Measurements from ENCODE around the gene MIS12. TPM values are rescaled to one million over a fixed set of nuclear protein-coding genes. Genes with fewer than 3 reads are reported as not detected.
A peak's percentile ranks its signal among the peaks of the same experiment; 100 is the strongest.

Gene MIS12
- total RNA-seq, 1 donor from 2014 or later = 28.1 TPM

DNA sequence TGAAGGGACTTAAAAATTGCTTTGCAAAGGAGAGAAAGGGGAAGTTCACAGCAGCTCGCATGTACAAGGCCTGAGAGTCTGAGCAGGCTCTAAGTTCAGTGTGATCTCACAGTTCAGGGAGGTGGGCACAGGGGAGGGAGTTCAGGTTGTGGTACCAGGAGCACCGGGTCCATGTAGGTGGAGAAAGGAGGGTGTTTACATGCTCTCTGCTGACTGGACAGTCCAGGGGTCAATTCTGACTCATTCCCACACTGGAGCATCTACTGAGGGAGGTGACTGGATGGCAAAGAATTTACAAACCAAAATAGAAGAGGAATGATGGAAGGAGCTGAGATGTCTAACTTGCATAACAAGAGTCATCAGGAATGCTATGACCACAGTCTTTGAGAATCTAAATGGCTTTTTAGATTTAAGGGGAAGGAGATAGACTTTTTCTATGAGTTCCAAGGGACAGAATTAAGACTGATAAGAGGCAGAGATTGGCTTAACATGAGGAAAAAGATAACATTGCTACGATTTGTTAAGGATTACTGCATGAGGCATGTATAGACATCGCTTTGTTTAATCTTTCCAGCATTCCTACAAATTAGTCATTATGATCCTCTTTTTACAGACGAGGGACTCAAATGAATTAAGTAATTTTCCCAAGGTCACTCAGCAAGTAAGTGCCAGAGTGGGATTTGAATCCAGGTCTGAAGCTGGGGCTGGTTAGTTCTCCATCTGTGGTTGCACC lies 29.9 kb downstream of the MIS12 start:
- no peak overlapping the region for H3K4me3 Mint-ChIP-seq
- H3K36me3 Mint-ChIP-seq = no peaks in the 10 kb centered on the region
- H3K4me1 Mint-ChIP-seq (ENCODE audit: unreplicated experiment) = no peaks in the 10 kb centered on the region
- peaks cover 5% of the 10 kb centered on the region for H3K9me3 Mint-ChIP-seq
- peaks cover 24% of the 10 kb centered on the region for H3K27me3 Mint-ChIP-seq
- no peak for DNase-seq (ENCODE audit: extremely low spot score, unreplicated experiment)
- TF ChIP-seq, protein P1, sequence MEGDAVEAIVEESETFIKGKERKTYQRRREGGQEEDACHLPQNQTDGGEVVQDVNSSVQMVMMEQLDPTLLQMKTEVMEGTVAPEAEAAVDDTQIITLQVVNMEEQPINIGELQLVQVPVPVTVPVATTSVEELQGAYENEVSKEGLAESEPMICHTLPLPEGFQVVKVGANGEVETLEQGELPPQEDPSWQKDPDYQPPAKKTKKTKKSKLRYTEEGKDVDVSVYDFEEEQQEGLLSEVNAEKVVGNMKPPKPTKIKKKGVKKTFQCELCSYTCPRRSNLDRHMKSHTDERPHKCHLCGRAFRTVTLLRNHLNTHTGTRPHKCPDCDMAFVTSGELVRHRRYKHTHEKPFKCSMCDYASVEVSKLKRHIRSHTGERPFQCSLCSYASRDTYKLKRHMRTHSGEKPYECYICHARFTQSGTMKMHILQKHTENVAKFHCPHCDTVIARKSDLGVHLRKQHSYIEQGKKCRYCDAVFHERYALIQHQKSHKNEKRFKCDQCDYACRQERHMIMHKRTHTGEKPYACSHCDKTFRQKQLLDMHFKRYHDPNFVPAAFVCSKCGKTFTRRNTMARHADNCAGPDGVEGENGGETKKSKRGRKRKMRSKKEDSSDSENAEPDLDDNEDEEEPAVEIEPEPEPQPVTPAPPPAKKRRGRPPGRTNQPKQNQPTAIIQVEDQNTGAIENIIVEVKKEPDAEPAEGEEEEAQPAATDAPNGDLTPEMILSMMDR (conservative IDR thresholded peaks at IDR 0.05) = no peak
- no peak overlapping the region for H3K27ac Mint-ChIP-seq

DNA sequence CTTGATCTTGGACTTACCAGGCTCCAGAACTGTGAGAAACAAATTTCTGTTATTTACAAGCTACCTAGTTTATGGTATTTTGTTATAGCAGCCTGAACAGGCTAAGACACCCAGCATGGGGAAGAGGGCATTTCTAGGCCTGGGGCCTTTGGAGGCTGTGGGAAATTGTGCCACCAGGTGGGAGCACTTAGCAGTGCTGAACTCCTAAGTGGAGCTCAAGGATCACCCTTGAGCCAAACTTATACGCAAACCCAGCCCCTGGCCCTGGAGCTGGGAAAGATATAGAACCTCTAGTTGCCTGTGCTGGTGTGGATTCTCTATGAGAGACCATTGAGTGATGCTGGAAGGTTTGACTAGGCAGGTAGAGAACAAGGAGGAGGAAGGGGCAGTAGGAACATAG lies 36.1 kb downstream of the MIS12 start:
- H3K27ac Mint-ChIP-seq = no peak overlapping the region
- peaks cover 8% of the 10 kb centered on the region for H3K27me3 Mint-ChIP-seq
- TF ChIP-seq, protein P1 (conservative IDR thresholded peaks at IDR 0.05) = no peak
- no peak for DNase-seq (ENCODE audit: extremely low spot score, unreplicated experiment)
- H3K36me3 Mint-ChIP-seq = no peaks in the 10 kb centered on the region
- peaks cover 15% of the 10 kb centered on the region for H3K4me1 Mint-ChIP-seq (ENCODE audit: unreplicated experiment)
- H3K4me3 Mint-ChIP-seq = no peak overlapping the region
- H3K9me3 Mint-ChIP-seq = no peaks in the 10 kb centered on the region

DNA sequence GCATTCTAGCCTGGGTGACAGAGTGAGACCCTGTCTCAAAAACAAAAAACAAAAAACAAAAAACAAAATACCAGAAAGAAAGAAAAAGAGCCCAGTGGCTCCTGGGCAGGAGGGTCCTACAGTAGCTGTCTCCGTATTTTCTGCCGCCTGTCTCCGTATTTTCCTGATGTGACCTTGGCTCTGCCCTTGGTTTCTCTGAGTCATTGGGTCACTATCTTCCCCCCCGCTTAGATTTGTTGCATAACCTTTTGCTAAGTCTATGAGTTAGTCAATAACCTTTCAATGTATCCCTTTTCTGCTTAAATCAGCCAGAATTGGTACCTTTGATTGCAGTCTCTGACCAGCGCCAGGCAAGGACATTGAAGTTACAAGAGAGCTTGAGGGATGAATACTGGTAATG lies 36.9 kb downstream of the MIS12 start:
- Mint-ChIP-seq H3K36me3 (no peaks in the 10 kb centered on the region), H3K27me3 (peaks cover under 1% of the 10 kb centered on the region), H3K4me3 (no peak overlapping the region), H3K4me1 (ENCODE audit: unreplicated experiment) (peaks cover 16% of the 10 kb centered on the region), H3K27ac (no peak overlapping the region), H3K9me3 (no peaks in the 10 kb centered on the region)
- TF ChIP-seq, protein P1 (conservative IDR thresholded peaks at IDR 0.05) = no peak
- no peak for DNase-seq (ENCODE audit: extremely low spot score, unreplicated experiment)

DNA sequence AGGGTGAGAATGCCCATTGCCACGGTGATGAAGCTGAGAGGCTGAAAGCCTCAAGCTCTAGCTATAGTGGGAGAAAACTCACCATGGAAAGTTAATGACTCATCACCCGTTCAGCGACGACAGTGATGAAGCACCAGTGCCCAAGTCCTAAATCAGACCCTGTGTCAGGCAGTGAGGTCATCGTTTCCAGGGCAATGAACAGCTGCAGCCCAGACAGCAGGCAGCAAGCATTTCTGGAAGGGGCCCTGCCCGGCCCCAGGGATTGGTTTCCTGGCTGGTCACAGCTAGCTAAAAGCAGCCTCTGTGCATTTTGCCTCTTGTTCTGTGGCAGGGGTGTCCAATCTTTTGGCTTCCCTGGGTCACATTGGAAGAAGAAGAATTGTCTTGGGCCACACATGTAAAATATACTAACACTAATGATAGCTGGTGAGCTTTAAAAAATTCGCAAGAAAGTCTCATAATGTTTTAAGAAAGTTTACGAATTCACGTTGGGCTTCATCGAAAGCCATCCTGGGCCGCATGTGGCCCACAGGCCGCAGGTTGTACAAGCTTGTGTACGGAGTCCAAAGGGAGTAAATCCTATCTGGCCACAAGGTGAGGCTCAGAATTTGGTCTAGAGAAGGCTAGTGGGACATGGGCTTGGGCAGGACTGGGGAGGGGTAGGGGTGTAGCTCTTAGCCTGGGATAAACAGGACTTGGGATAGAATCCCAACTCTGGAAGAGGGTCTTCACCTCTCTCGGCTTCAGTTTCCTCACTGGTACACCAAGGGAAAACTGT lies 40.6 kb downstream of the MIS12 start:
- TF ChIP-seq, protein P1 (conservative IDR thresholded peaks at IDR 0.05) = no peak
- DNase-seq (ENCODE audit: extremely low spot score, unreplicated experiment) = no peak
- H3K4me3 Mint-ChIP-seq = no peak overlapping the region
- H3K27ac Mint-ChIP-seq = peak overlapping the region; percentile 85
- H3K27me3 Mint-ChIP-seq = no peaks in the 10 kb centered on the region
- no peaks in the 10 kb centered on the region for H3K36me3 Mint-ChIP-seq
- H3K9me3 Mint-ChIP-seq = no peaks in the 10 kb centered on the region
- peaks cover 16% of the 10 kb centered on the region for H3K4me1 Mint-ChIP-seq (ENCODE audit: unreplicated experiment)

DNA sequence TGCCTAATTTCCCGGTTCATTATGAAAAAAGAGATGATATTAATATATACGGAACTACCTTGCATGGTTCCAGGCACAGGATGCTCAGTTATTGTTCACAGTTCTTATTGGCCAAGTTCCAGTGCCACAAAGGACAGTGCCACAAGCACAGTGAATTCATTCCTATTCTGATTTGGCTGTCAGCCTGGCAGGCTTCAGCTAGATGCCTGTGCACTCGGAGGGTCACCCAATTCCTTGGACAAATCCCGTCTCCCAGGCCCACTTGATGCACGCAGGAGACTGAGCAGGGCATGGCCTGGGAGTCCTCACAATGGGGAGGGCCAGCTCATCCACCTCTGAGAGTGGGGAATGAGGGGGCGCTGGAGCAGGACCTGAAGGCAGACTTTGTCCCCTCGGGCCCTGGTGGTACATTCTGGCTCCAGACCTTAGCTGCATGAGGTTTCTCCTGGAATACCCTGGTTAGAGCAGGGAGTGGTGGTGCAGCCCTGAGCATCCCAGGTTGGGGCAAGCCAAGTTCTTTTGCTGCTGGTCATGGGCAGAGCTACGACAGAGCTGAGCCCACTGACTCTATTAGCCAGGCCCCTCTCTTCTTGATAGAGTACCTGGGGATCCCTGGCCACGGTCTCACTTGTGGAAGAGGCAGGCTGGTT lies 41.4 kb downstream of the MIS12 start:
- peak overlapping the region; percentile 85 for H3K27ac Mint-ChIP-seq
- DNase-seq (ENCODE audit: extremely low spot score, unreplicated experiment) = no peak
- H3K27me3 Mint-ChIP-seq = no peaks in the 10 kb centered on the region
- no peak overlapping the region for H3K4me3 Mint-ChIP-seq
- H3K4me1 Mint-ChIP-seq (ENCODE audit: unreplicated experiment) = peaks cover 16% of the 10 kb centered on the region
- no peaks in the 10 kb centered on the region for H3K36me3 Mint-ChIP-seq
- TF ChIP-seq, protein P1 (conservative IDR thresholded peaks at IDR 0.05) = no peak
- no peaks in the 10 kb centered on the region for H3K9me3 Mint-ChIP-seq

Data from type B pancreatic cell (in vitro differentiated cells).